Measurements from ENCODE around the gene CALM1.

Gene CALM1

DNA sequence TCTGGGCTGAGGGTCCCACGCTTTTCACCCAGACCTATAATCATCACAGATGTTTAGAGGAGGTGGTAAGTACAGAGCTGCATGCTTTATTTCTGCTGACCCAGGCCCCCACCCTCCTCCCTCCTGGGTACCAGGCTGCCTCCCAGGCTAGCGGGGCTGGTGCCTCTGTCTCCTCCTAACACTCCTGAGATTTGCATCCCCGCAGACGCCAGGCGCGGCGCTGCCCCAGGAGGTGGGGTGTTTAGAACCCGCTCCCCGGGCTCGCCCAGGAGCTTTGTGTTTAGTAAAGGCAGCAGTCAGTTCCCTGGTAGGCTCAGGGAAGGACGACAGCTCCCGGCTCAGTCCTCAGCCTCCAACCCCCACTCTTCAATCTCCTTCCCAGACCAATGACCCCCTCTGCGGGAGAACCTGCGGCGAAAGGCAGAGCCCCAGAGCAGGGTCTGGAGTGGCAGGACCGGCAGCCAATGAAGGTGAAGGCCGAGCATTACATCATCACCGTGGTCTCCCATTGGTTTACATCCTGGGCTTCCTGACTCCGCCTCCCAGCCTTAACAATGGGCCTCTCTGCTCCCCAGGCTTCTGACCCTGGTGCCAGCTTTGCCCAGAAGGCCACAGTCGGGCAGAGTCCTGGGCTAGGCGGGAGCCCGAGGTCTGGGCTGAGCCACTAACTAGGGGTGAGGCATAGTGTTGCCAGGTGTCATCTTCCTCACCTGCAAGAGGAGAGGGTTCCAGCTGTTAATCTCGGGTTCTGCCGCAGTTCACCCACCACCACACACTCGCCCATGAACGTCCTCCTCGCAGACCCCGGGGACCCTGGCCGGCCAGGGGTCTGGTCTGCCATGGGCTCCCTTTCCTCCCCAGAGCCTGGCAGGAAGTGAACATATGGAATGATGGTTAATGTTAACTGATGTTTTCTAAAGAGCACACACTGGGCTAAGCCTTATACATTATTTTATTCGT, 57.5 kb downstream of the CALM1 start:
- TF ChIP-seq, protein P1, sequence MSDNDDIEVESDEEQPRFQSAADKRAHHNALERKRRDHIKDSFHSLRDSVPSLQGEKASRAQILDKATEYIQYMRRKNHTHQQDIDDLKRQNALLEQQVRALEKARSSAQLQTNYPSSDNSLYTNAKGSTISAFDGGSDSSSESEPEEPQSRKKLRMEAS (IDR thresholded peaks at IDR 0.05) = no peak
- TF ChIP-seq ZBTB7A (IDR thresholded peaks at IDR 0.05; ENCODE audit: low read depth) = no peak
- 0 out of 2 replicates have a peak, but pooled peaks have one; percentile 24 for TF ChIP-seq CREB1 (IDR thresholded peaks at IDR 0.05; ENCODE audit: low read depth)
- TF ChIP-seq TAF1 (IDR thresholded peaks at IDR 0.05; ENCODE audit: low read depth) = peak; percentile 59
- no peak for TF ChIP-seq YY1 (IDR thresholded peaks at IDR 0.05; ENCODE audit: low read depth)
- TF ChIP-seq CEBPB (IDR thresholded peaks at IDR 0.05) = 0 out of 2 replicates have a peak, but pooled peaks have one; percentile 4
- no peak for TF ChIP-seq EGR1 (IDR thresholded peaks at IDR 0.05)
- TF ChIP-seq NFIC (IDR thresholded peaks at IDR 0.05) = no peak
- no peak for TF ChIP-seq FOXM1 (IDR thresholded peaks at IDR 0.05; ENCODE audit: borderline replicate concordance, low read depth)
- TF ChIP-seq TEAD4 (IDR thresholded peaks at IDR 0.05) = no peak
- TF ChIP-seq, protein P2, sequence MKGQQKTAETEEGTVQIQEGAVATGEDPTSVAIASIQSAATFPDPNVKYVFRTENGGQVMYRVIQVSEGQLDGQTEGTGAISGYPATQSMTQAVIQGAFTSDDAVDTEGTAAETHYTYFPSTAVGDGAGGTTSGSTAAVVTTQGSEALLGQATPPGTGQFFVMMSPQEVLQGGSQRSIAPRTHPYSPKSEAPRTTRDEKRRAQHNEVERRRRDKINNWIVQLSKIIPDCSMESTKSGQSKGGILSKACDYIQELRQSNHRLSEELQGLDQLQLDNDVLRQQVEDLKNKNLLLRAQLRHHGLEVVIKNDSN (IDR thresholded peaks at IDR 0.05) = no peak
- TF ChIP-seq TCF12 (IDR thresholded peaks at IDR 0.05; ENCODE audit: low read depth) = peak; percentile 27; the same call in 1 of the 2 replicates
- peak; percentile 32; the same call in 1 of the 2 replicates for TF ChIP-seq RAD21 (IDR thresholded peaks at IDR 0.05; ENCODE audit: low read depth)
- TF ChIP-seq, protein P3, sequence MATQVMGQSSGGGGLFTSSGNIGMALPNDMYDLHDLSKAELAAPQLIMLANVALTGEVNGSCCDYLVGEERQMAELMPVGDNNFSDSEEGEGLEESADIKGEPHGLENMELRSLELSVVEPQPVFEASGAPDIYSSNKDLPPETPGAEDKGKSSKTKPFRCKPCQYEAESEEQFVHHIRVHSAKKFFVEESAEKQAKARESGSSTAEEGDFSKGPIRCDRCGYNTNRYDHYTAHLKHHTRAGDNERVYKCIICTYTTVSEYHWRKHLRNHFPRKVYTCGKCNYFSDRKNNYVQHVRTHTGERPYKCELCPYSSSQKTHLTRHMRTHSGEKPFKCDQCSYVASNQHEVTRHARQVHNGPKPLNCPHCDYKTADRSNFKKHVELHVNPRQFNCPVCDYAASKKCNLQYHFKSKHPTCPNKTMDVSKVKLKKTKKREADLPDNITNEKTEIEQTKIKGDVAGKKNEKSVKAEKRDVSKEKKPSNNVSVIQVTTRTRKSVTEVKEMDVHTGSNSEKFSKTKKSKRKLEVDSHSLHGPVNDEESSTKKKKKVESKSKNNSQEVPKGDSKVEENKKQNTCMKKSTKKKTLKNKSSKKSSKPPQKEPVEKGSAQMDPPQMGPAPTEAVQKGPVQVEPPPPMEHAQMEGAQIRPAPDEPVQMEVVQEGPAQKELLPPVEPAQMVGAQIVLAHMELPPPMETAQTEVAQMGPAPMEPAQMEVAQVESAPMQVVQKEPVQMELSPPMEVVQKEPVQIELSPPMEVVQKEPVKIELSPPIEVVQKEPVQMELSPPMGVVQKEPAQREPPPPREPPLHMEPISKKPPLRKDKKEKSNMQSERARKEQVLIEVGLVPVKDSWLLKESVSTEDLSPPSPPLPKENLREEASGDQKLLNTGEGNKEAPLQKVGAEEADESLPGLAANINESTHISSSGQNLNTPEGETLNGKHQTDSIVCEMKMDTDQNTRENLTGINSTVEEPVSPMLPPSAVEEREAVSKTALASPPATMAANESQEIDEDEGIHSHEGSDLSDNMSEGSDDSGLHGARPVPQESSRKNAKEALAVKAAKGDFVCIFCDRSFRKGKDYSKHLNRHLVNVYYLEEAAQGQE (IDR thresholded peaks at IDR 0.05; ENCODE audit: low read depth) = no peak
- TF ChIP-seq EP300 (IDR thresholded peaks at IDR 0.05; ENCODE audit: borderline replicate concordance) = no peak

DNA sequence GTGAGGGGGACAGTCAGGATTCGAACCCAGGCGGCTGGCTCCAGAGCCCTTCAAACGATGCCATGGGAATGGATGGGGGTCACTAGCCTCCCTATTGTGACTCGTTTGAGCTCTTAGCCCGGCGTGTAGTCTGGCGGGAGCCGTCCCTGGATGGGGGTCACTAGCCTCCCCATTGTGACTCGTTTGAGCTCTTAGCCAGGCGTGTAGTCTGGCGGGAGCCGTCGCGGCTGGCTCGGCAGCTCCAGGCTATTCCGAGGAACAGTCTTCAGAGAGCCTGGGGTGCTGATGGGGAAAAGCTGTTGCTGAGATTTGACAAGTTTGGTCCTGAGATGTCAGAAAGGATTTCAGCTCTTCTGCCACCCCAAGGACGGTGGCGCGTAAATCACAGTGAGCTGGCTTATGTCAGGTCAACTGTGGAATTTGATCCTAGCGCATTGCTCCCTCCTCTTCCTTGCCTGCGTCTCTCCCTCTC, 58.3 kb downstream of the CALM1 start:
- TF ChIP-seq, protein P3 (IDR thresholded peaks at IDR 0.05; ENCODE audit: low read depth) = no peak
- TF ChIP-seq TAF1 (IDR thresholded peaks at IDR 0.05; ENCODE audit: low read depth) (no peak), EP300 (IDR thresholded peaks at IDR 0.05; ENCODE audit: borderline replicate concordance) (no peak), YY1 (IDR thresholded peaks at IDR 0.05; ENCODE audit: low read depth) (no peak), CEBPB (IDR thresholded peaks at IDR 0.05) (no peak), TEAD4 (IDR thresholded peaks at IDR 0.05) (no peak), CREB1 (IDR thresholded peaks at IDR 0.05; ENCODE audit: low read depth) (no peak), NFIC (IDR thresholded peaks at IDR 0.05) (no peak), ZBTB7A (IDR thresholded peaks at IDR 0.05; ENCODE audit: low read depth) (no peak), EGR1 (IDR thresholded peaks at IDR 0.05) (no peak)
- TF ChIP-seq, protein P1 (IDR thresholded peaks at IDR 0.05) = no peak

DNA sequence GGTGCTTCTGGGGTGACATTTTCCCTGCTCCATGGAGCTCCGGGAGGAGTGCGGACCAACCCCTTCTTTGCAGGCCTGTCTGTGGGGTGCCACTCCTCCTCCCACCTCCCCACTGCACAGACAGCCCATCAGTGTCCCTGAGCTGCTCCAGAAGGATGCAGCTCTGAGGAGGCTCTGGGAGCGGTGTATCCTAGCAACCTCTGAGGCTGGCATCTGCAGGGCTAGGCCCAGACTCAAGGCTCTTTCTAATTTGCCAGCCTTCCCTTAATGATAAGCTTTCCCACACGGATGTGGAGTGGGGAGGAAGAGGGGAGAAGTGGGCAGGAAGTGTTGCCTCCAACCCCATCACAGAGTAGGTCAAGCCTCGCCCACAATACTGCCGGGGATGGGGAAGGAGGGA, 59.7 kb downstream of the CALM1 start:
- TF ChIP-seq, protein P2 (IDR thresholded peaks at IDR 0.05) = no peak
- no peak for TF ChIP-seq TEAD4 (IDR thresholded peaks at IDR 0.05)
- TF ChIP-seq, protein P1 (IDR thresholded peaks at IDR 0.05) = no peak
- no peak for TF ChIP-seq CEBPB (IDR thresholded peaks at IDR 0.05)
- TF ChIP-seq NFIC (IDR thresholded peaks at IDR 0.05) = no peak
- TF ChIP-seq TAF1 (IDR thresholded peaks at IDR 0.05; ENCODE audit: low read depth) = no peak
- no peak for TF ChIP-seq RAD21 (IDR thresholded peaks at IDR 0.05; ENCODE audit: low read depth)
- no peak for TF ChIP-seq EP300 (IDR thresholded peaks at IDR 0.05; ENCODE audit: borderline replicate concordance)
- TF ChIP-seq EGR1 (IDR thresholded peaks at IDR 0.05) = no peak
- TF ChIP-seq YY1 (IDR thresholded peaks at IDR 0.05; ENCODE audit: low read depth) = no peak
- no peak for TF ChIP-seq CREB1 (IDR thresholded peaks at IDR 0.05; ENCODE audit: low read depth)
- no peak for TF ChIP-seq TCF12 (IDR thresholded peaks at IDR 0.05; ENCODE audit: low read depth)
- no peak for TF ChIP-seq ZBTB7A (IDR thresholded peaks at IDR 0.05; ENCODE audit: low read depth)
- no peak for TF ChIP-seq FOXM1 (IDR thresholded peaks at IDR 0.05; ENCODE audit: borderline replicate concordance, low read depth)
- TF ChIP-seq, protein P3 (IDR thresholded peaks at IDR 0.05; ENCODE audit: low read depth) = no peak
